Measurements from ENCODE around the gene TARBP2.
A peak's percentile ranks its signal among the peaks of the same experiment; 100 is the strongest.

Gene TARBP2

GRCh38 chr12:53500776-53501614, at the start of gene TARBP2:
TSS of gene TARBP2 (plus strand) at chr12:53501283. CDS start at chr12:53501409, 126 bp downstream.
- H3K4me3 ChIP-seq (ENCODE audit: control insufficient read depth, low read depth, low read length), result peak within 1 kb of the TSS; percentile 64
- no peak for TF ChIP-seq CTCF (IDR thresholded peaks at IDR 0.05; ENCODE audit: control insufficient read depth, insufficient read depth, low read depth, low read length, missing control alignments)
- peak; percentile 99 for DNase-seq (ENCODE audit: low read depth)

- peak within 1 kb of the TSS; percentile 74 for H3K4me3 ChIP-seq (ENCODE audit: control insufficient read depth, low read depth, low read length)
- TF ChIP-seq CTCF (IDR thresholded peaks at IDR 0.05; ENCODE audit: control insufficient read depth, insufficient read depth, low read depth, low read length, missing control alignments), result peak; percentile 91
- peak; percentile 98 for DNase-seq (ENCODE audit: low read depth)
Observed at GRCh38 chr12:53451661-53452158, 49.4 kb upstream of the TARBP2 start, which contains the start of gene PCBP2. TSS of gene PCBP2 (plus strand) at chr12:53452102. CDS start at chr12:53454801, 2,699 bp downstream.

DNA sequence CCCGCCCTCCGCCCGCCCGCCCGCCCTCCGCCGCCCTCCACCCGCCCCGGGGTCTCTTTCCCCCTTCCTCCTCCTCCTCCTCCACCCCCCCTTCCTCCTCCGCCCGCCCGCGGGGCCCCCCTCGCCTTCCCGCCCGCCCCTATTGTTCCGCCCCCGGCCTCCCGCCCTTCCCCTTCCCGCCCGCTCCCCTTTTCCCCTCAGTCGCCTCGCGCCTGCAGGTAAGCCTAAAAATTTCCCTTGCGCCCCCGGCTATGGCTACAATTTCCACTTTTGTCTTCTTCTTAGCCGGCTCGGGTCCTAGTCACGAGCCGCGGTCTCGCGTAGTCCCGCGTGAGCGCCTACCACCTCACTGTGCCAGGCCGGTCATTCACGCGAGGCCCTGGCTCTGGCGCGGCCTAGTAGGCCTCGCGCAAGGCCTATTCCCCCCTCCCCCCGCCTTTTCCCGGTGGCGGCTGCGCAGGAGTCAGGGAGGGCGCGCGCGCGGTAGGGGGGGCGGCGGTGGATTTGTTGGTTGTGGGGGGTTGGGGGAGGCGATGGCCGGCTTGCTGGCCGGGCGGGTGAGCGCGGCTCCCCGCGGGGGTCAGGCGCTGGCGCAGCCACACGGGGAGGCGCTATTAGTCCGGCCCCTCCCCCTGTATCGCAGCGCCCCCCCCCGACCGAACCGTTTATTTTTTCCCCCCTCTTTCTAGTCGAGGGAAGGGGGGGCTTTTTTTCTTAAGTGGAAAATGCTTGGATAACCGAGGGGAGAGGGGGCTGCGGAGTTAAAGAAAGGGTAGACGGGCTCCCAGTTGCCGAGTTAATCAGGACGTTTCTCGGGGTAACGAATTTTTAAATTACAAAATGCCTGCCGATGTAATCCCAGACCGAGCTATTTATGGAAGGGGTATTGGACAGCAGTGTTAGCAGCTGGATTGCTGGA, 48.7 kb upstream of the TARBP2 start:
- peak overlapping the region; percentile 74 for H3K4me3 ChIP-seq (ENCODE audit: control insufficient read depth, low read depth, low read length)
- peak; percentile 46 for DNase-seq (ENCODE audit: low read depth)
- peak; percentile 7 for TF ChIP-seq CTCF (IDR thresholded peaks at IDR 0.05; ENCODE audit: control insufficient read depth, insufficient read depth, low read depth, low read length, missing control alignments)

DNA sequence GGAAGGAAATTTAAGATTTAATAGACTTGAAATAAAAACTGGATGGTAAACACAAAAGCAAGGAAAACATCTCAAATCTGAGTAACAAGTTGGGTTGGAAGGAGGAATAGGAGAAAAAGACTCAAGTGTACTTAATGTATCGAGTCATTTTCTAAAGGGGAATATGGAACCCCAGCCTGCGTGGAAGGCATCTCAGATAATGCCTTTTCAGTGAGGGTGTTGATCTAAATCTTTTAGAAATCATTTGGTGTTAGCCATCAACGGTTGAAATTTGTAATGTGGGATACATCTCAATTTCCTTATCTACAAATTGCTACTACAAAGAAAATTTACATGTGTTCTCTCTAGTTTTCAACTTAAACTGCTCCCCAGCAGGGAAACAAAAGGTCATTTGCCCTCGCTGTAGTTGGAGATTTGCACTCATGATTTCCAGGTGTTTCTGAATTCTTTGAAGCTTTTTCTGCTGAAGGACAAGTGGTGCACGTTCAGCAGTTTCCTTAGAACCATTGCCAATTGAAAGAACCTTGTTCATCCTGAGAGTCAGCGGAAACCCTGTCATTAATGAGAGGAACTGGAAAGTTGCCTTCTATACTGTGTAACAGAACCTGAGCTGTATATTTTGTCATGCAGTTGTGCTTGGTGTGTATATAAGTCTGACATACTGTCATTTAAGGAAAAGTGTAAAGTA, 47.0 kb upstream of the TARBP2 start:
- DNase-seq (ENCODE audit: low read depth), result no peak
- H3K4me3 ChIP-seq (ENCODE audit: control insufficient read depth, low read depth, low read length), result peak overlapping the region; percentile 17
- TF ChIP-seq CTCF (IDR thresholded peaks at IDR 0.05; ENCODE audit: control insufficient read depth, insufficient read depth, low read depth, low read length, missing control alignments), result no peak

- no peak overlapping the region for H3K4me3 ChIP-seq (ENCODE audit: control insufficient read depth, low read depth, low read length)
- DNase-seq (ENCODE audit: low read depth), result no peak
- TF ChIP-seq CTCF (IDR thresholded peaks at IDR 0.05; ENCODE audit: control insufficient read depth, insufficient read depth, low read depth, low read length, missing control alignments), result no peak
Observed at GRCh38 chr12:53454707-53455106, 46.4 kb upstream of the TARBP2 start.
